AG04449 (cell line): ENCODE results near the gene SDK1.
"Not testable (repeated sequence)": the region's sequence is repeated elsewhere in the genome, so short reads cannot be mapped to it uniquely, and the experiment has no call there.

Experiments used
- CTCF ChIA-PET: fragments of 350-600 bp; formaldehyde crosslinking; extraction: SDS; loops from one replicate; lab custom pipeline; 2021; ENCODE audit warnings: antibody characterized with exemption; lab: Yijun Ruan, JAX
- POLR2A ChIA-PET: fragments of 400-600, 350-600 bp; formaldehyde crosslinking; extraction: SDS; loops from one replicate; lab custom pipeline; 2020; ENCODE audit warnings: antibody characterized with exemption, inconsistent platforms; lab: Yijun Ruan, JAX
- DNase-seq: peaks from one replicate; pipeline ENCODE4 v3.0.0-alpha.2; 2010; ENCODE audit warnings: low read depth, low spot score
- H3K4me3 ChIP-seq: 2 replicates; pipeline ENCODE4 v1.5.1; 2011; ENCODE audit warnings: low read depth, mild to moderate bottlenecking, control low read depth, low read length
- CTCF ChIP-seq: IDR thresholded peaks from one replicate; pipeline ENCODE4 v1.5.1; 2011; ENCODE audit warnings: mild to moderate bottlenecking, moderate library complexity, low read length, control low read depth, inconsistent platforms; ENCODE audit not compliant: insufficient read depth; ENCODE audit errors: missing control alignments

Gene SDK1

GRCh38 chr7:3695602-3696001 is 394.6 kb downstream of the SDK1 start:
- ChIA-PET POLR2A (no interaction called here), CTCF (no interaction called here)

GRCh38 chr7:3696113-3696512 is 395.1 kb downstream of the SDK1 start:
- CTCF ChIA-PET: no interaction called here
- POLR2A ChIA-PET: no interaction called here

More at GRCh38 chr7:3695602-3696001, 394.6 kb downstream of the SDK1 start:
- no peak for DNase-seq
- TF ChIP-seq CTCF: no peak
- no peak overlapping the region for H3K4me3 ChIP-seq

GRCh38 chr7:3697472-3697871 is 396.4 kb downstream of the SDK1 start:
- H3K4me3 ChIP-seq: no peak overlapping the region
- POLR2A ChIA-PET: no interaction called here
- CTCF ChIA-PET: no interaction called here
- DNase-seq: no peak
- TF ChIP-seq CTCF: no peak

More at GRCh38 chr7:3696113-3696512, 395.1 kb downstream of the SDK1 start:
- no peak for TF ChIP-seq CTCF
- no peak overlapping the region for H3K4me3 ChIP-seq
- no peak for DNase-seq

- no peak overlapping the region for H3K4me3 ChIP-seq
- DNase-seq: no peak
- CTCF ChIA-PET: no interaction called here
- POLR2A ChIA-PET: no interaction called here
- TF ChIP-seq CTCF: no peak
Observed at GRCh38 chr7:3705258-3705657, 404.2 kb downstream of the SDK1 start.

GRCh38 chr7:3706091-3706490 is 405.0 kb downstream of the SDK1 start:
- DNase-seq, POLR2A ChIA-PET, CTCF ChIA-PET, H3K4me3 ChIP-seq: not testable (repeated sequence)

GRCh38 chr7:3710122-3710521 is 409.1 kb downstream of the SDK1 start:
- DNase-seq: no peak
- no peak for TF ChIP-seq CTCF
- ChIA-PET POLR2A (no interaction called here), CTCF (no interaction called here)
- no peak overlapping the region for H3K4me3 ChIP-seq

GRCh38 chr7:3710531-3710930 is 409.5 kb downstream of the SDK1 start:
- no peak for TF ChIP-seq CTCF
- H3K4me3 ChIP-seq: no peak overlapping the region
- ChIA-PET POLR2A (no interaction called here), CTCF (no interaction called here)
- no peak for DNase-seq
